PC-9 (cell line): ENCODE measurements around the gene TBCD. TPM values are rescaled to one million over a fixed set of nuclear protein-coding genes. Genes with fewer than 3 reads are reported as not detected.
A peak's percentile ranks its signal among the peaks of the same experiment; 100 is the strongest.

Source experiments
- BruUV-seq: library from RNA; stranded (reverse); fragments of 400-500 nt; replicated peaks from 2 replicates; lab custom pipeline; 2021; lab: Mats Ljungman, UMichigan
- CTCF ChIA-PET: fragments of 300-600 bp; sonication (Branson Sonifier 250); formaldehyde crosslinking; loops from one replicate; lab custom pipeline; 2022; ENCODE audit warnings: antibody characterized with exemption; lab: Charles Lee
- POLR2A ChIA-PET: fragments of 300-600 bp; sonication (Branson Sonifier 250); formaldehyde crosslinking; loops from one replicate; lab custom pipeline; 2022; ENCODE audit warnings: antibody characterized with exemption; ENCODE audit not compliant: unreplicated experiment; lab: Charles Lee
- DNase-seq, 2 experiments: peaks; one replicate each; pipeline versions ENCODE4 v3.0.0 to v3.0.0-alpha.2; 2015 to 2022; ENCODE audit warnings: mixed read lengths in 1 of 2
- H2AFZ ChIP-seq: fragments of 200-600 bp; sonication (generic); 2 replicates; pipeline ENCODE4 v1.8.1; 2017; ENCODE audit warnings: antibody characterized with exemption
- H3F3A ChIP-seq: fragments of 200-600 bp; sonication (generic); 2 replicates; pipeline ENCODE4 v1.8.1; 2017; ENCODE audit warnings: antibody characterized with exemption, mild to moderate bottlenecking, low read depth; ENCODE audit not compliant: insufficient read depth
- H3K27ac ChIP-seq: fragments of 200-600 bp; sonication (generic); 2 replicates; pipeline ENCODE4 v1.6.1; 2016; ENCODE audit warnings: mixed run types
- H3K27me3 ChIP-seq: fragments of 200-600 bp; sonication (generic); 2 replicates; pipeline ENCODE4 v1.6.1; 2016; ENCODE audit warnings: low read depth, mixed run types; ENCODE audit not compliant: insufficient read depth
- H3K36me3 ChIP-seq: fragments of 200-600 bp; sonication (generic); 2 replicates; pipeline ENCODE4 v1.6.1; 2016; ENCODE audit warnings: low read depth, mixed run types
- H3K4me1 ChIP-seq: fragments of 200-600 bp; sonication (generic); replicated peaks from 2 replicates; pipeline ENCODE4 v1.6.1; 2016; ENCODE audit warnings: mixed run types; ENCODE audit not compliant: insufficient read depth
- H3K4me2 ChIP-seq: fragments of 200-600 bp; sonication (generic); 2 replicates; pipeline ENCODE4 v1.6.1; 2017; ENCODE audit warnings: mixed run types
- H3K4me3 ChIP-seq: fragments of 200-600 bp; sonication (generic); 2 replicates; pipeline ENCODE4 v1.6.1; 2016; ENCODE audit warnings: mixed run types
- H3K79me2 ChIP-seq: fragments of 200-600 bp; sonication (generic); 2 replicates; pipeline ENCODE4 v1.6.1; 2017; ENCODE audit warnings: low read depth, mixed run types
- H3K9me2 ChIP-seq: fragments of 200-600 bp; sonication (generic); 2 replicates; pipeline ENCODE4 v1.8.1; 2017; ENCODE audit warnings: mild to moderate bottlenecking; ENCODE audit not compliant: insufficient read depth
- H3K9me3 ChIP-seq: fragments of 200-600 bp; sonication (generic); 2 replicates; pipeline ENCODE4 v1.8.1; 2016; ENCODE audit warnings: low read depth; ENCODE audit not compliant: insufficient read depth
- H4K20me1 ChIP-seq: fragments of 200-600 bp; sonication (generic); 2 replicates; pipeline ENCODE4 v1.8.1; 2017; ENCODE audit not compliant: insufficient read depth
- EZH2 ChIP-seq: fragments of 200-600 bp; sonication (generic); IDR thresholded peaks from 2 replicates; pipeline ENCODE4 v1.8.0; 2017; ENCODE audit warnings: antibody characterized with exemption, low read depth
- intact Hi-C: fragments of 100-400 bp; cut with micrococcal nuclease; formaldehyde crosslinking; loops from one replicate; pipeline ENCODE4 v1.10.0; 2022; ENCODE audit not compliant: unreplicated experiment
- total RNA-seq: library from RNA; stranded (reverse); gene quantifications from 2 replicates; pipeline ENCODE4 v1.2.3, GENCODE V29; 2021
- TF ChIP-seq, protein P1 (sequence below): fragments of 200-600 bp; sonication (generic); conservative IDR thresholded peaks from 2 replicates; pipeline ENCODE4 v1.6.1; 2017; ENCODE audit warnings: mixed run types, antibody characterized with exemption, mild to moderate bottlenecking, moderate library complexity

The TBCD gene
- total RNA-seq, 1 experiment from 2014 or later, result 115 TPM

DNA sequence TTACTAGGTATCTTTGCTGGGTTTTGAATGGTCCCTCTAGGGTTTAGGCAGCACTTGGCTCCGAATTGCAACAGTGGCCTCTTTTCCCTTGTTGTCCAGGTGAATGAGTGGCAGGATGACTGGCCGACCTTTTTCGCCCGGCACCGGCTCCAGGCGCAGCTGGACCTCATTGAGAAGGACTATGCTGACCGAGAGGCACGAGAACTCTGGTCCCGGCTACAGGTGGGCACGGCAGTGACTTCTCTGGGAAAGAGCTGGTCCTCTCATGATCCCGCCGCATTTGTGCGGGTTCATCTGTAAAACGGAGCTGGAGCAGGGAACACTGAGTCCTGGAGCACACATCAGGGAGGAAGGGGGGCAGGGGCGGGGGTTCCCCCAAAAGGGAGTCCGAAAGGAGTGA is 3.1 kb upstream of the TBCD start:
- CTCF ChIA-PET, result no interaction called here

DNA sequence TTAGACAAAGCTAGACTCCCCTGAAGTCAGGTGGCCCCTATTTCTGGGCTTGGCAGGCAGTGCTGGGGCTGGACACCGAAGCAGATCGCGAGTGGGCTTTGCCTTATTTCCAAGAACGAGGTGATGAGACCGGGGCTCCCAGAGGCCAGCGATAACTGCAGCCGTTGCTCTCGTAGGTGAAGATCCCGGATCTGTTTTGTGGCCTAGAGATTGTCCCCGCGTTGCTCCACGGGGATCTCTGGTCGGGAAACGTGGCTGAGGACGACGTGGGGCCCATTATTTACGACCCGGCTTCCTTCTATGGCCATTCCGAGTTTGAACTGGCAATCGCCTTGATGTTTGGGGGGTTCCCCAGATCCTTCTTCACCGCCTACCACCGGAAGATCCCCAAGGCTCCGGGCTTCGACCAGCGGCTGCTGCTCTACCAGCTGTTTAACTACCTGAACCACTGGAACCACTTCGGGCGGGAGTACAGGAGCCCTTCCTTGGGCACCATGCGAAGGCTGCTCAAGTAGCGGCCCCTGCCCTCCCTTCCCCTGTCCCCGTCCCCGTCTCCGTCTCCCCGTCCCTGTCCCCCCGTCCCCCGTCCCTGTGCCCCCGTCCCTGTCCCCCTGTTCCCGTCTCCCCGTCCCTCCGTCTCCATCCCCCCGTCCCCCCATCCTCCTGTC is 1.5 kb upstream of the TBCD start:
- DNase-seq, result no peak
- ChIA-PET CTCF (no interaction called here), POLR2A (no interaction called here)
- no peaks in the 10 kb centered on the region for H3K27me3 ChIP-seq
- H3F3A ChIP-seq, result no peaks in the 10 kb centered on the region
- H3K79me2 ChIP-seq, result 0 out of 2 replicates have a peak, but pooled peaks cover 11% of the 10 kb centered on the region
- H3K9me3 ChIP-seq, result no peaks in the 10 kb centered on the region
- H3K4me1 ChIP-seq, result no peaks in the 10 kb centered on the region
- no TSS peak for BruUV-seq
- no peak overlapping the region for H3K4me2 ChIP-seq
- H3K27ac ChIP-seq, result no peak overlapping the region
- intact Hi-C loops, result no loop called here
- TF ChIP-seq, protein P1, sequence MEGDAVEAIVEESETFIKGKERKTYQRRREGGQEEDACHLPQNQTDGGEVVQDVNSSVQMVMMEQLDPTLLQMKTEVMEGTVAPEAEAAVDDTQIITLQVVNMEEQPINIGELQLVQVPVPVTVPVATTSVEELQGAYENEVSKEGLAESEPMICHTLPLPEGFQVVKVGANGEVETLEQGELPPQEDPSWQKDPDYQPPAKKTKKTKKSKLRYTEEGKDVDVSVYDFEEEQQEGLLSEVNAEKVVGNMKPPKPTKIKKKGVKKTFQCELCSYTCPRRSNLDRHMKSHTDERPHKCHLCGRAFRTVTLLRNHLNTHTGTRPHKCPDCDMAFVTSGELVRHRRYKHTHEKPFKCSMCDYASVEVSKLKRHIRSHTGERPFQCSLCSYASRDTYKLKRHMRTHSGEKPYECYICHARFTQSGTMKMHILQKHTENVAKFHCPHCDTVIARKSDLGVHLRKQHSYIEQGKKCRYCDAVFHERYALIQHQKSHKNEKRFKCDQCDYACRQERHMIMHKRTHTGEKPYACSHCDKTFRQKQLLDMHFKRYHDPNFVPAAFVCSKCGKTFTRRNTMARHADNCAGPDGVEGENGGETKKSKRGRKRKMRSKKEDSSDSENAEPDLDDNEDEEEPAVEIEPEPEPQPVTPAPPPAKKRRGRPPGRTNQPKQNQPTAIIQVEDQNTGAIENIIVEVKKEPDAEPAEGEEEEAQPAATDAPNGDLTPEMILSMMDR, result no peak
- TF ChIP-seq EZH2, result no peak
- H3K9me2 ChIP-seq, result no peaks in the 10 kb centered on the region
- H2AFZ ChIP-seq, result no peak overlapping the region
- no peaks in the 10 kb centered on the region for H3K36me3 ChIP-seq
- H4K20me1 ChIP-seq, result no peaks in the 10 kb centered on the region; the same call in 1 of the 2 replicates
- no peak overlapping the region for H3K4me3 ChIP-seq

More for the DNA sequence above, 3.1 kb upstream of the TBCD start:
- no peaks in the 10 kb centered on the region for H3K9me2 ChIP-seq
- H3K4me1 ChIP-seq, result no peaks in the 10 kb centered on the region
- no peak overlapping the region for H3K4me2 ChIP-seq
- no peaks in the 10 kb centered on the region for H3K36me3 ChIP-seq
- no peaks in the 10 kb centered on the region for H3F3A ChIP-seq
- no peak for TF ChIP-seq EZH2
- TF ChIP-seq, protein P1, result no peak
- H3K4me3 ChIP-seq, result no peak overlapping the region
- no peaks in the 10 kb centered on the region for H3K9me3 ChIP-seq
- H3K27ac ChIP-seq, result no peak overlapping the region
- POLR2A ChIA-PET, result no interaction called here
- H3K27me3 ChIP-seq, result no peaks in the 10 kb centered on the region
- DNase-seq, result no peak
- no peaks in the 10 kb centered on the region; the same call in 1 of the 2 replicates for H4K20me1 ChIP-seq
- no peak overlapping the region for H2AFZ ChIP-seq
- H3K79me2 ChIP-seq, result 0 out of 2 replicates have a peak, but pooled peaks cover 11% of the 10 kb centered on the region
- intact Hi-C loops, result no loop called here
- BruUV-seq, result no TSS peak

DNA sequence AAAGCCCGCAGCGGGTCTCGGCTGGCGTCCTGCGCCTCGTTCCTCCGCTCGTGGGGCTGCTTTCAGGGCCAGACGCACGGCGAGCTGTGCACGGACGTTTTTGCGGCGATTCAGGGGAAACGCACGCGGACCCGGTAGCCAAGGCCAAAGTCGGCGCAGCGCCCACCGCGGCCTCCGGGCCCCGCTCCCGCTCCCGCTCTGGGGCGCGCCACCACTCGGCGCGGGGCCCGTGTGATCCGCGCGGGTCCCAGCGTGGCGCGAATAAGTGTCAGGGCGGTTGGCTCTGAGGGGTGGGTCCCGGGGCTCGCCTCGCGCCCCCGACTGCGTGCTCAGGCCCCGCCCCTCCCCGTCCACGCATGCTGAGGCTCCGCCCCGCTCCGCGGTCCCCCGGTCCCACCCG is 694 bp upstream of the TBCD start:
- H3K9me2 ChIP-seq, result no peaks in the 10 kb centered on the region
- intact Hi-C loops, result no loop called here
- H3K4me3 ChIP-seq, result peak overlapping the region; percentile 47; the same call in 1 of the 2 replicates
- no peak overlapping the region for H3K27ac ChIP-seq
- ChIA-PET POLR2A (no interaction called here), CTCF (no interaction called here)
- no peaks in the 10 kb centered on the region for H3F3A ChIP-seq
- no peak overlapping the region for H2AFZ ChIP-seq
- H3K4me1 ChIP-seq, result no peaks in the 10 kb centered on the region
- 0 out of 2 replicates have a peak, but pooled peaks cover 11% of the 10 kb centered on the region for H3K79me2 ChIP-seq
- TF ChIP-seq, protein P1, result no peak
- TF ChIP-seq EZH2, result no peak
- no peaks in the 10 kb centered on the region for H3K36me3 ChIP-seq
- no peaks in the 10 kb centered on the region; the same call in 1 of the 2 replicates for H4K20me1 ChIP-seq
- no peak for DNase-seq
- no peaks in the 10 kb centered on the region for H3K27me3 ChIP-seq
- H3K9me3 ChIP-seq, result no peaks in the 10 kb centered on the region
- no TSS peak for BruUV-seq
- H3K4me2 ChIP-seq, result 0 out of 2 replicates have a peak overlapping the region, but pooled peaks have one; percentile 31
